Endometrial microvascular endothelial cells (primary cell): ENCODE results near the gene PEX16. TPM values are rescaled to one million over a fixed set of nuclear protein-coding genes. Genes with fewer than 3 reads are reported as not detected.
"Not testable (repeated sequence)": the region's sequence is repeated elsewhere in the genome, so short reads cannot be mapped to it uniquely, and the experiment has no call there.

ENCODE experiments used
- in situ Hi-C: cut with HindIII; loops from 2 replicates; pipeline ENCODE4 v1.10.0; 2017; ENCODE audit warnings: low sequenced_read_pairs, low pct_unique_long_range_greater_than_20kb; ENCODE audit errors: inconsistent ontology term
- total RNA-seq: library from RNA; depleted of rRNA; stranded (reverse); fragments of >200 nt; gene quantifications from one replicate; pipeline ENCODE4 v1.2.3, GENCODE V29; 2015; ENCODE audit errors: inconsistent ontology term

PEX16 gene
- total RNA-seq, 1 donor from 2014 or later = 30.8 TPM

- in situ Hi-C loops = no loop called here
These were observed 15.0 kb downstream of the PEX16 start for GRCh38 chr11:45902452-45903380.

GRCh38 chr11:45901626-45902025 lies 16.1 kb downstream of the PEX16 start:
- in situ Hi-C loops = no loop called here

GRCh38 chr11:45900916-45901617 lies 16.6 kb downstream of the PEX16 start:
- in situ Hi-C loops = no loop called here

GRCh38 chr11:45900175-45900800 lies 17.4 kb downstream of the PEX16 start:
- in situ Hi-C loops = not testable (repeated sequence)

- in situ Hi-C loops = no loop called here
These were observed 18.1 kb downstream of the PEX16 start for GRCh38 chr11:45899448-45900174.

GRCh38 chr11:45899086-45899447 lies 18.6 kb downstream of the PEX16 start:
- in situ Hi-C loops = no loop called here

- in situ Hi-C loops = no loop called here
These were observed 20.1 kb downstream of the PEX16 start for GRCh38 chr11:45897556-45897955.

- in situ Hi-C loops = no loop called here
These were observed 21.2 kb downstream of the PEX16 start for GRCh38 chr11:45896422-45896984.

GRCh38 chr11:45895553-45896259 lies 22.0 kb downstream of the PEX16 start:
- in situ Hi-C loops = no loop called here

- in situ Hi-C loops = no loop called here
These were observed 23.0 kb downstream of the PEX16 start for GRCh38 chr11:45894555-45895247.

GRCh38 chr11:45892856-45893255 lies 24.8 kb downstream of the PEX16 start:
- in situ Hi-C loops = no loop called here

GRCh38 chr11:45890886-45891550 lies 26.7 kb downstream of the PEX16 start:
- in situ Hi-C loops = no loop called here

- in situ Hi-C loops = no loop called here
These were observed 27.7 kb downstream of the PEX16 start for GRCh38 chr11:45889966-45890365.

GRCh38 chr11:45889555-45889954 lies 28.1 kb downstream of the PEX16 start:
- in situ Hi-C loops = no loop called here

- in situ Hi-C loops = no loop called here
These were observed 30.1 kb downstream of the PEX16 start for GRCh38 chr11:45887587-45887986.

GRCh38 chr11:45886816-45887520 lies 30.7 kb downstream of the PEX16 start:
- in situ Hi-C loops = no loop called here
